Loucy (cell line): Measurements from ENCODE around the gene MXD3.

Experiments used
- H2AFZ ChIP-seq: fragments of 200-600 bp; sonication (generic); 2 replicates; pipeline ENCODE4 v1.6.0; 2016; ENCODE audit warnings: antibody characterized with exemption, mild to moderate bottlenecking, low read length, moderate library complexity
- H3F3A ChIP-seq: fragments of 200-600 bp; 2 replicates; pipeline ENCODE4 v1.6.0; 2016; ENCODE audit warnings: antibody characterized with exemption, low read depth, mild to moderate bottlenecking
- H3K27me3 ChIP-seq: fragments of 200-600 bp; sonication (generic); 2 replicates; pipeline ENCODE4 v1.6.1; 2014; ENCODE audit warnings: low read length, mild to moderate bottlenecking; ENCODE audit not compliant: insufficient read depth, poor library complexity, severe bottlenecking
- H3K36me3 ChIP-seq: fragments of 200-600 bp; sonication (generic); 2 replicates; pipeline ENCODE4 v1.6.1; 2016; ENCODE audit warnings: low read length; ENCODE audit not compliant: insufficient read depth
- H3K4me1 ChIP-seq: fragments of 200-600 bp; sonication (generic); 2 replicates; pipeline ENCODE4 v1.5.1; 2014; ENCODE audit warnings: low read length, mild to moderate bottlenecking; ENCODE audit not compliant: insufficient read depth, poor library complexity, severe bottlenecking
- H3K4me2 ChIP-seq: fragments of 200-600 bp; sonication (generic); 2 replicates; pipeline ENCODE4 v1.6.0; 2014; ENCODE audit warnings: antibody characterized with exemption, low read length, low read depth, mild to moderate bottlenecking; ENCODE audit not compliant: poor library complexity, severe bottlenecking
- H3K4me3 ChIP-seq: fragments of 200-600 bp; sonication (generic); 2 replicates; pipeline ENCODE4 v1.5.1; 2014; ENCODE audit warnings: low read length, mild to moderate bottlenecking, mixed read lengths; ENCODE audit not compliant: poor library complexity, severe bottlenecking
- H3K79me2 ChIP-seq: fragments of 200-600 bp; sonication (generic); 2 replicates; pipeline ENCODE4 v1.6.1; 2014; ENCODE audit warnings: low read length; ENCODE audit not compliant: insufficient read depth
- H3K9ac ChIP-seq: fragments of 200-600 bp; sonication (generic); 2 replicates; pipeline ENCODE4 v1.6.0; 2014; ENCODE audit warnings: mild to moderate bottlenecking, low read depth, low read length, moderate library complexity; ENCODE audit not compliant: poor library complexity, severe bottlenecking
- H3K9me2 ChIP-seq: fragments of 200-600 bp; sonication (generic); replicated peaks from 2 replicates; pipeline ENCODE4 v1.6.1; 2016; ENCODE audit warnings: low read depth, low read length, mixed read lengths
- H3K9me3 ChIP-seq: fragments of 200-600 bp; sonication (generic); 2 replicates; pipeline ENCODE4 v1.6.1; 2014; ENCODE audit warnings: mild to moderate bottlenecking, antibody characterized with exemption, low read length, low read depth; ENCODE audit not compliant: insufficient read depth
- H4K20me1 ChIP-seq: fragments of 200-600 bp; sonication (generic); 2 replicates; pipeline ENCODE4 v1.6.0; 2014; ENCODE audit warnings: antibody characterized with exemption, low read length, mild to moderate bottlenecking; ENCODE audit not compliant: insufficient read depth, poor library complexity, severe bottlenecking
- CTCF ChIP-seq: fragments of 200-600 bp; sonication (generic); conservative IDR thresholded peaks from 2 replicates; pipeline ENCODE4 v1.5.1; 2014; ENCODE audit warnings: mild to moderate bottlenecking, antibody characterized with exemption, low read length
- EZH2phosphoT487 ChIP-seq: fragments of 200-600 bp; IDR thresholded peaks from 2 replicates; pipeline ENCODE4 v1.6.1; 2018; ENCODE audit warnings: antibody characterized with exemption, mild to moderate bottlenecking, moderate library complexity, borderline replicate concordance

The MXD3 gene

DNA sequence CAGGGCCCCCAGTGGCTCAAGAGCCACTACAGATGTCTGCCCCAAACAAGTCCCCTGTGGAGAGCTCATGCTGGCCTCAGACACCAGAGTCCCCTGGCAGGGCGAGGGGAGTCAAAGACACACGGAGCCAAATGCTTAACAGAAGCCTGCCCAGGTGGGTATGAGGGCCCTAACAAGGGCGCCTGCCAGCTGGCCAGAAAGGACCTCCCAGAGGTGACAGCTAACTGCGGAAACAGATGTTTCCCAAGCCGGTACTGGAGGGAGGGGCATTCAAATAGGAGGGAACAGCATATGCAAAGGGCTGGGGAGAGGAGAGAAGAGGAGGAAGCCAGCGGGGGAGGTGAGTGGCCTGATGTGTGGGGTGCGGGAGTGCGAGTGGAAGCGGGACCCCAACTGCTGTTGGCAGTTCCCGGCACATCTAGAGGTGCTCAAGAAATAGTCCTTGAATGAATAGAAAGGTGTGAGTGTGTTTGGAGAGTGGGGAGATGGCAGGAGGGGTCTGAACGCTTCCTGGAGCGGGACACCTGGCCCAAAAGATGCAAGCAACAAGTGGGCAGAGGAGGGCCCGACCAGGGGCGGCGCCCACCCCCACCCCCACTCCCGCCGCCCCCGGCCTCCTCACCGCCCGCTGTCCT, 824 bp downstream of the MXD3 start:
- Histone ChIP-seq H2AFZ (no peak overlapping the region), H3K4me2 (peak overlapping the region; percentile 85), H3K27me3 (no peaks in the 10 kb centered on the region), H3K79me2 (peaks cover 48% of the 10 kb centered on the region), H3K9ac (peak overlapping the region; percentile 89), H3K36me3 (no peaks in the 10 kb centered on the region; the same call in 1 of the 2 replicates), H3K4me3 (peak overlapping the region; percentile 83), H4K20me1 (peaks cover 19% of the 10 kb centered on the region), H3F3A (no peaks in the 10 kb centered on the region), H3K9me2 (no peaks in the 10 kb centered on the region), H3K4me1 (peaks cover 17% of the 10 kb centered on the region), H3K9me3 (no peaks in the 10 kb centered on the region)
- TF ChIP-seq CTCF: no peak
- no peak for TF ChIP-seq EZH2phosphoT487

DNA sequence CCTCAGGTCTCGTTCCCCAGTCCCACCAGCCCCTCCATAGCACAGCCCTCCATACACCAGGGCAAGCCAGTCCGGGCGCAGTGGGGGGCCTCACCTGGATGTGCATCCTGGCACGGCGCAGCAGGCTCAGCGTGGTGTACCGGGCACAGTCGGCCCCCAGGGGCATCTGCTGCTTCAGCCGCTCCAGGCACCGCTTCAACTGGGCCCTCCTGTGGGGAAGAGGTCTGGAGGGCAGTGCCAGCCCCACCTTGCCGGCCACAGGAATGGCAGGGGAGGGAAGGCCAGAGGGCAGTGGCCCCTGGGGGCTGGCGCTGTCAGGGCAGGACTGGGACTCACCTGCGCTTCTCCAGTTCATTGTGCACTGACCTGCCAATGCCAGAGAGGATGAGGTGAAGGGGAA, 1.4 kb downstream of the MXD3 start:
- Histone ChIP-seq H3K4me3 (peak overlapping the region; percentile 83), H3K9ac (peak overlapping the region; percentile 89), H4K20me1 (peaks cover 19% of the 10 kb centered on the region), H3K4me1 (peaks cover 17% of the 10 kb centered on the region), H3K27me3 (no peaks in the 10 kb centered on the region), H3K9me3 (no peaks in the 10 kb centered on the region), H2AFZ (no peak overlapping the region), H3F3A (no peaks in the 10 kb centered on the region), H3K9me2 (no peaks in the 10 kb centered on the region), H3K36me3 (no peaks in the 10 kb centered on the region; the same call in 1 of the 2 replicates), H3K4me2 (peak overlapping the region; percentile 85), H3K79me2 (peaks cover 53% of the 10 kb centered on the region)
- TF ChIP-seq CTCF (no peak), EZH2phosphoT487 (no peak)

GRCh38 chr5:177309351-177310191, 2.1 kb downstream of the MXD3 start:
- no peak overlapping the region for H2AFZ ChIP-seq
- H3K9me3 ChIP-seq: no peaks in the 10 kb centered on the region
- peaks cover 19% of the 10 kb centered on the region for H4K20me1 ChIP-seq
- no peaks in the 10 kb centered on the region for H3F3A ChIP-seq
- H3K4me2 ChIP-seq: peak overlapping the region; percentile 85
- H3K9me2 ChIP-seq: no peaks in the 10 kb centered on the region
- H3K9ac ChIP-seq: peak overlapping the region; percentile 32
- H3K27me3 ChIP-seq: no peaks in the 10 kb centered on the region
- TF ChIP-seq CTCF (peak; percentile 65), EZH2phosphoT487 (no peak)
- H3K79me2 ChIP-seq: peaks cover 60% of the 10 kb centered on the region
- peaks cover 17% of the 10 kb centered on the region for H3K4me1 ChIP-seq
- H3K36me3 ChIP-seq: no peaks in the 10 kb centered on the region; the same call in 1 of the 2 replicates
- H3K4me3 ChIP-seq: peak overlapping the region; percentile 83
